Cardiac muscle cell (in vitro differentiated cells and primary cell): ENCODE results near the gene IGFN1. TPM values are rescaled to one million over a fixed set of nuclear protein-coding genes. Genes with fewer than 3 reads are reported as not detected.

Source experiments
- DNase-seq, 2 donors: peaks; one replicate each; pipeline versions ENCODE4 v3.0.0 to v3.0.0-alpha.2; 2010 to 2017; ENCODE audit warnings: low read depth in 1 of 2, low spot score in 1 of 2
- H3K27ac ChIP-seq: fragments of 200-600 bp; sonication (generic); 2 replicates; pipeline ENCODE4 v1.5.1; 2016
- H3K27me3 ChIP-seq: fragments of 200-600 bp; sonication (generic); 2 replicates; pipeline ENCODE4 v1.6.0; 2016; ENCODE audit warnings: control low read depth
- H3K36me3 ChIP-seq: fragments of 200-600 bp; sonication (generic); 2 replicates; pipeline ENCODE4 v1.5.1; 2016; ENCODE audit warnings: control low read depth
- H3K4me1 ChIP-seq: fragments of 200-600 bp; sonication (generic); 2 replicates; pipeline ENCODE4 v1.8.1; 2017; ENCODE audit warnings: low read depth, mild to moderate bottlenecking, mixed run types
- H3K4me3 ChIP-seq: fragments of 200-600 bp; sonication (generic); 2 replicates; pipeline ENCODE4 v1.5.1; 2016; ENCODE audit warnings: mild to moderate bottlenecking
- H3K9me3 ChIP-seq: fragments of 200-600 bp; sonication (generic); 2 replicates; pipeline ENCODE4 v1.5.1; 2017; ENCODE audit warnings: low read depth, mild to moderate bottlenecking, control low read depth
- polyA plus RNA-seq: library from polyadenylated mRNA; unstranded; fragments of >200 nt; fragmentation: Nextera tagmentation; extraction: Ambion mirVana; gene quantifications from 2 replicates; pipeline ENCODE4 v1.2.1, GENCODE V29; 2016
- total RNA-seq: library from RNA; depleted of rRNA; stranded (reverse); fragments of >200 nt; gene quantifications from 2 replicates; pipeline ENCODE4 v1.2.3, GENCODE V29; 2016
- TF ChIP-seq, protein P1 (sequence below): IDR thresholded peaks from 2 replicates; pipeline ENCODE4 v1.5.1; 2012; ENCODE audit warnings: low read depth, mild to moderate bottlenecking, low read length

IGFN1 gene
- total and polyA plus RNA-seq, 2 experiments from 2014 or later = not detected

DNA sequence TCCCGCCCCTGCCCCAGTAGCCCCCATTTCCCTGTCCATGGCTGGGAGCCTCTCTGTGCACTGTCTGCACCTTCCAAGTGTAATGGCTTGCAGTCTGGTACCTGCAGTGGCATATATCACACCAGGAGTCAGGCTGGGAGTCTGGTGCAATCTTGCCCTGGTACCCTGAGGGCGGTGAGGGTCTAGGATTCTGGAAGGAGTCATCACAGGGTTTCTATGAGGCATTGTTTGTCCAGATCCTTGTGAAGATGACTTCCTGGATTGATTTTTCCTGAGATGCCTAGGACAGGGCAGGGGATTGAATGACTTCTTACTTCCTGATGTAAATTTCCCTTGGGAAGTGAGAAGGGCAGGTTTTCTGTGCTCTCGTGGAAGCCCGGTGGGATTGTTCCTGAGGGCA lies 86.8 kb downstream of the IGFN1 start:
- no peak overlapping the region for H3K4me3 ChIP-seq
- H3K9me3 ChIP-seq = no peaks in the 10 kb centered on the region
- H3K27ac ChIP-seq = no peak overlapping the region
- no peaks in the 10 kb centered on the region for H3K4me1 ChIP-seq
- H3K36me3 ChIP-seq = no peaks in the 10 kb centered on the region
- TF ChIP-seq, protein P1, sequence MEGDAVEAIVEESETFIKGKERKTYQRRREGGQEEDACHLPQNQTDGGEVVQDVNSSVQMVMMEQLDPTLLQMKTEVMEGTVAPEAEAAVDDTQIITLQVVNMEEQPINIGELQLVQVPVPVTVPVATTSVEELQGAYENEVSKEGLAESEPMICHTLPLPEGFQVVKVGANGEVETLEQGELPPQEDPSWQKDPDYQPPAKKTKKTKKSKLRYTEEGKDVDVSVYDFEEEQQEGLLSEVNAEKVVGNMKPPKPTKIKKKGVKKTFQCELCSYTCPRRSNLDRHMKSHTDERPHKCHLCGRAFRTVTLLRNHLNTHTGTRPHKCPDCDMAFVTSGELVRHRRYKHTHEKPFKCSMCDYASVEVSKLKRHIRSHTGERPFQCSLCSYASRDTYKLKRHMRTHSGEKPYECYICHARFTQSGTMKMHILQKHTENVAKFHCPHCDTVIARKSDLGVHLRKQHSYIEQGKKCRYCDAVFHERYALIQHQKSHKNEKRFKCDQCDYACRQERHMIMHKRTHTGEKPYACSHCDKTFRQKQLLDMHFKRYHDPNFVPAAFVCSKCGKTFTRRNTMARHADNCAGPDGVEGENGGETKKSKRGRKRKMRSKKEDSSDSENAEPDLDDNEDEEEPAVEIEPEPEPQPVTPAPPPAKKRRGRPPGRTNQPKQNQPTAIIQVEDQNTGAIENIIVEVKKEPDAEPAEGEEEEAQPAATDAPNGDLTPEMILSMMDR = no peak
- no peak for DNase-seq
- peaks cover under 1% of the 10 kb centered on the region for H3K27me3 ChIP-seq

Other genes with a start within 250 kb of the IGFN1 start
- 2.4 and 3.5 TPM in 2 replicates for gene KIF21B, start 167.1 kb upstream of the IGFN1 start, total RNA-seq
- 0.29 and 1.1 TPM in 2 replicates for gene KIF21B, start 167.1 kb upstream of the IGFN1 start, polyA plus RNA-seq
- 0.30 and 0.35 TPM in 2 replicates for gene CACNA1S, start 78.4 kb upstream of the IGFN1 start, total RNA-seq
- 0.12 TPM in 1 of 2 replicates, not detected in the other for gene CACNA1S, start 78.4 kb upstream of the IGFN1 start, polyA plus RNA-seq
- gene ASCL5, start 63.6 kb upstream of the IGFN1 start, total RNA-seq = 0.18 and 0.88 TPM in 2 replicates
- 0.16 TPM in 1 of 2 replicates, not detected in the other for gene ASCL5, start 63.6 kb upstream of the IGFN1 start, polyA plus RNA-seq
- 190 and 215 TPM in 2 replicates for gene TMEM9, start 36.4 kb upstream of the IGFN1 start, total RNA-seq
- 171 and 195 TPM in 2 replicates for gene TMEM9, start 36.4 kb upstream of the IGFN1 start, polyA plus RNA-seq
- gene PKP1, start 92.7 kb downstream of the IGFN1 start, total RNA-seq = 0.03 and 0.04 TPM in 2 replicates
- gene PKP1, start 92.7 kb downstream of the IGFN1 start, polyA plus RNA-seq = not detected in 2 replicates
- gene TNNT2, start 186.9 kb downstream of the IGFN1 start, total RNA-seq = 4,623 and 7,232 TPM in 2 replicates
- gene TNNT2, start 186.9 kb downstream of the IGFN1 start, polyA plus RNA-seq = 7,307 and 9,291 TPM in 2 replicates
- gene LAD1, start 208.5 kb downstream of the IGFN1 start, total RNA-seq = 8.4 and 12.6 TPM in 2 replicates
- 8.2 and 9.5 TPM in 2 replicates for gene LAD1, start 208.5 kb downstream of the IGFN1 start, polyA plus RNA-seq
- 4,949 and 6,023 TPM in 2 replicates for gene TNNI1, start 230.9 kb downstream of the IGFN1 start, total RNA-seq
- gene TNNI1, start 230.9 kb downstream of the IGFN1 start, polyA plus RNA-seq = 6,427 and 7,117 TPM in 2 replicates